ENCODE data around the gene DUS1L.

DUS1L gene

DNA sequence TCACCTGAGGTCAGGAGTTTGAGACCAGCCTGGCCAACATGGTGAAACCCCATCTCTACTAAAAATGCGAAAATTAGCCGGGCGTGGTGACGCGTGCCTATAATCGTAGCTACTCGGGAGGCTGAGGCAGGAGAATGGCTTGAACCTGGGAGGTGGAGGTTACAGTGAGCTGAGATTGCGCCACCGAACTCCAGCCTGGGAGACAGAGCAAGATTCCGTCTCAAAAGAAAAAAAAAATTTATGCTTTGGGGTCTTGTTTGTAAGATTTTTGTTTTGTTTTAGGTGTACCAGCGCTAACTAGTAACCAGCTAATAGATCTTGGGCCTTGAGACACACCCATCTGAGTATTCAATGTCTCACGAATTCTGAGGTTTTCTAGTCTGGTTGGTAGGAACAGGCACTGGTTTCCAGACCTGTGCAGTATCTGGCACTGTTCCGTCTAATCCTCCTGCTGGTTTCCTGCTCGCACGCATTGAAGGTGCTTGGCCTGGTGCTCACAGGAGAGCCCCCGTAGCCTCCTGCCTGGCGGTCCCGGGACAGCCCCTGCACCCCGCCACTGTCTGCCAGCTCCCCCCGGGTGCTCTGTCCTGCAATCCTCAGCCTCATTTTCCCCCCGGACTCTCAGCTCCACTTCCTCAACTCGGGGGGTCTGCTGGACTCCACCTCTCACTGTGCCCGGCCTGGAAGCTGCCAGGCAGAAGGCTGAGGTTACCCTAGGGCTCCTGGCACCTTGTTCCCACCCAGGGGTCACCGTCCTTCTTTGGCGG is 10.6 kb upstream of the DUS1L start:
- no peak for DNase-seq

GRCh38 chr17:82073446-82073845 is 7.8 kb upstream of the DUS1L start:
- no peak for DNase-seq

DNA sequence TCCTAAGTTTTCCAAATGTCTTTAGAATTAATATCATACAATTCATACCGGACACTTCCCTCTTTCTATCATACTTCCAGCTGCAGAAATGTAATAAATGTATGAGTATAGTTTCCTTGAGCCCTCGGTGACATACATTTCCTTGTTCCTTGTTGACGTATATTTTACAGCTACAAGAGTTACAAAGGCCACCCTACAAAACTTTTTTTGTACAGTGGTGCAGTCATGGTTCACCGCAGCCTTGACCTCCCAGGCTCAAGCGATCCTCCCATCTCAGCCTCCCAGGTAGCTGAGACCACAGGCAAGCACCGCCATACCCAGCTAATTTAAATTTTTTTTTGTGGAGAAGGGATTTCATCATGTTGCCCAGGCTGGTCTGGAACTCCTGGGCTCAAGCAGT is 7.2 kb upstream of the DUS1L start:
- DNase-seq = no peak

DNA sequence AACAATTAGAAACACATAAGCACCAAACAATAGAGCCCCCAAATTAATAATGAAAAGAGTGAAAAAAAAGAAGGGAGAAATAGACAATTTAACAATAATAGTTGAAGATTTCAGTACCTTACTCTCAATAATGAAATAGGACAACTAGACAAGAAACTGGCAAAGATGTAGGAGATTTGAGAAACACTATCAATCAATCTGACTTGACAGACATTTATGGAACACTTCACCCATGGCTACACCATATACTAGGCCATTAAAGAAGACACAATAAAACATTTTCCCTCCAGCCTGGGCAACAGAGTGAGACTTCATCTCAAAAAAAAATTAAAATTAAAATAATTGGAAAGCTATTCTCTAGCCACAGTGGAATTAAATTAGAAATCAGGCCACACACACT is 5.0 kb upstream of the DUS1L start:
- no peak for DNase-seq

DNA sequence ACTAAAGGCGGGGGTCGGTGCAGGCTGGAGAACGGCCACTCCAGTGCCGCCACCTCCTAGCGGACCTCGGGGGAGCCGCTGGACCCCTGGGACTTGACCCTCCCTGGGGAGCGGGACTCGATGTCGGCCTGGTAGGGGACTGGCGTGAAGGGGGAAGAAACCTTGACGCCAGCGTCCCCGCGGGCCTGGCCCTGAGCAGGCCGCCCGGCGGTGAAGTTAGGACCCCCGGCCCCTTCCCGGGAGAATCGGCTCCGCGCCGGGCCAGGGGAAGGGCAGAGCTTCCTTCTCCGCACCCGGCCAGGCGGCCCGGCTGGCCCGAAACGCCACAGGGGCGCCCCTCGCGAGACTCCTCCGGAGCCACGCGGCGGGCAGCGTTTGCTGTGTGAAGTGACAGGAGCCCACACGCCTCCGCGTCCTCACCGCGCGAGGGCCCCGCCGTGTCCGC is 389 bp downstream of the DUS1L start:
- no peak for DNase-seq

DNA sequence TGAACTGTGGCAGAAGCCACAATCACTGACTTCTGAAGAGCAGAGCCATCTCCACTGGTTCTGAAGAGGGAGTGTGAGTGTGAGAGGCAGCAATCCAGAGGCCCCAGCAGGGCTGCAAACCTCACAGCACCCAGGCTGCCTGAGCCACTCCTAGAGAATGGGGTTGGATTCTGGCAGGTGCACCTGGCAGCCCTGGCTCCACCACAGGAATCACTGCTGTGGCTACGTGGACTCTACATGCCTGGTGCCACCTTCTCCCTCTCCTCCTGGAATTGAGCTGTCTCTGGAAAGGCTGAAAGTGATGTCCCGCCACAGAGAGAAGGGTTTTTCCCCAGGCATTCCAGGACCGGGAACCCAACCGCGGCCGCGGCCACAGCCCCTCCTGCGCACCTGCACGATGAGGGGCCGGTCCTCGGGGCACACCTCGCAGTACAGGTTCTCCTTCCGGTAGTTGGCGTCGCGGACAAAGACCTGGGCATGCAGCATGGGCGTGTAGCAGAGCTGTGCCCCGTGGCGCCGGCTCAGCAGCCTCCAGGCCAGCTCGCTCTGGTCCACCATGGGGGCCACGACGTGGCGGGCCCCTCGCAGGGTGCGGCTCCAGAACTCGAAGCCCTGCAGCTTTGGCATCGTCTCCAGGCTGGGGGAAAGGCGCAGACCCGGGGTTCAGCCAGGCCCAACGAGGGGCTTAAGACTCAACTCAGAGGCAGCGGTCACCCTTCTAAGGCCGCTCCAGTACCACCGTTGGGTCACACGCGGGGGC is 991 bp downstream of the DUS1L start:
- DNase-seq = no peak

DNA sequence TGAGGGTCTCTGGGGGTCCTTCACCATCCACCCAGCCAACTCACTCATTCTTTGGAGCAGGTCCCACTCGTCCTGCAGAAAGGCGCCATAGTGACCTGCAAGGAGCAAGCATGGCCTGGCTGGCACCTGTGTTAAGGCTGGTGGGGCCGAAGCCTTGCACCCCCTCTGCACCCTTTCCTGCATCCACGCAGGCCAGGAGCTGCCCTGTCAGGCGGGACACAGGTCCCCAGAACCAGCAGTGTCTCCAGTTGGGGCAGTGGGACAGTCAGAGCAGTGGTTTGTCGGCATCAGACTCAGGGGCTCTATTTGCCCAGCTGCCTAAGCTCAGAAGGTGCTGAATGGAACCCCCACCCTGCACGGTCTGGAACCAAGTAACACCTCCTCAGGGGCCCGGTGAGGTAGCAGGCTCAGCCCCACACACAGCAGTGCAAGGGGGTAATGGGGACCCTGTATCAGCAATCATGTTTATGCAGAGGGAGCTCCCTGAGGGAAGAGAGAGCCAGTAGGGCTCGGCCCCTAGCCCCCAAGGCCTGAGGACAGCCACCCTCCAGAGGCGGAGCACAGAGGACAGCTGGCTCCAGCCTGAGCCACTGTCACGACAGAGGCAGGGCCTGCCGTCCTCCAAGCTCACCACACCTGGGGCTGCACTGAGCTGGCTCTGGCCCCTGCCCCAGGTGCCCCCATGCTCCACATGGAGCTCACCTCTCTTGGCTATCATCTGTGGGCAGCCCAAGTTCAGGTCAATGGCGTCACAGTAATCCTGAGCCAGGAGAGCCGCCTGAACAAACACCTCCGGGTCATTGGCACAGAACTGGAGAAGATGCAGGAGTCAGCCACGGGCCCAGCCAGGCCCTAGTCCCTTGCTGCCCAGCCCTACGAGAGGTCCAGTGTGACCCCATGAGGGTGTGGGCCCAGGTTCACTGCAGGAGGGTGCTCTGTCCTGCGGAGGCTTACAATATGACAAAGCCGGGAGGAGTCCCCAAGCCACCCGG is 1.9 kb downstream of the DUS1L start:
- DNase-seq = no peak

DNA sequence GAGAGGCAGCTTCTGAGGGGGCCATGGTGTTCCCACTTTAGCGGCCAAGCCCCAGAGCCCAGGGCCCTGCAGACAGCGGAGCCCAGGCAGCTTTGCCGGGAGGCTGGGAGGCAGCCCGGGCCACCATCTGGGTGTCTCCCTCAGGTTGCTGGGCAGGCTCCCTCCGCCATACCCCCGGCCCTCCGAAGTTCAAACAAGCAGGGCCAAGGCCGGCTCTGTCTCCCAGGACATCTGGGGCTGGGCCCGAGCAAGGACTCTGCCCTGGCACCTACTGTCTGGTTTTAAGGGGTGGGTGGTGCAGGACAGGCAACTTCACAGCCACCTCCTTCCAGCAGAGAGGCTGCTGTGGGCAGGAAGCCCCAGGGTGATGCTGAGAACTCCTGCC is 2.6 kb downstream of the DUS1L start:
- no peak for DNase-seq

DNA sequence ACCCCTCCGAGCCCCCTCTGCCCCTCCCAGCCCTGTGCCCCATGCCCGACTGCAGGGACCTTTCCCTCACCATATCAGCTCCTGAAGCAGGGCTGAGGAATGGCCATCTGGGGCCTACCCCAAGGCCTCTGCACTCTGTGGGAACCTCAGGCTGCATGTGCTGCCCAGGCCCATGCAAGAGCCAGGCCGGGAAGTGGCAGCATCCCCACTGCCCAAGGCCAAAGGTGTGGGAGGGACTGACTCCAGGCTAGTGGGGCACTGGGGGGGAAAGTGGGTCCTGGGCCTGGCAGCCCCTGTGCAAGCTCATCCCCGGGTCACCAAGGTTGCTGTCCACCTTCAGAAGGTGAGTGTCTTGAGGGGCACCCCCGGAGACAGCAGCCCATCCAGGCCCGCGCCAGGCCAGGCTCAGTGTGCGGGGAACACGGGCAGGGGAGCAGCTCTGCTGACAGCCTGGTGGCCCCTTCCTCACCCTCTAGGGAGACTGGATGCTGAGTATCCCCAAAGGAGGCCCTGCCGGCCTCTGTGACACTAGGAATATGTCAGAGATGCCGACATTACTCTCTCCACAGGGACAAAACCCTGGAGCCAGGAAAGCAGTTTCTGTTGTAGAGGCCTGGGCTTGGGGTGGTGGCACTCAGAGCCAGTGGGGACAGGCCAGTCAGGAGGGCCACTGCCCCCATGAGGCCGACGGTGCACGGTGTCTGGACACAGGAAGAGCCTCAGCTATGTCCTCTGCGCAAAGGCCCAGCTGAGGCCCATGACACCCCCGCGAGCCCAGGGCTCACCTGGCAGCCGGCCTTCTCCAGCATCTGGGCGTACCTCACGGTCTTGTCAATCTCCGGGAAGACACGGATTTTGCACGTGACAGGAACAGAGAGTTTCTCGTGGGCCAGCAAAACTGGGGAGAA is 3.3 kb downstream of the DUS1L start:
- DNase-seq = no peak

- DNase-seq = no peak
These were observed 4.3 kb downstream of the DUS1L start for GRCh38 chr17:82061047-82061925.

DNA sequence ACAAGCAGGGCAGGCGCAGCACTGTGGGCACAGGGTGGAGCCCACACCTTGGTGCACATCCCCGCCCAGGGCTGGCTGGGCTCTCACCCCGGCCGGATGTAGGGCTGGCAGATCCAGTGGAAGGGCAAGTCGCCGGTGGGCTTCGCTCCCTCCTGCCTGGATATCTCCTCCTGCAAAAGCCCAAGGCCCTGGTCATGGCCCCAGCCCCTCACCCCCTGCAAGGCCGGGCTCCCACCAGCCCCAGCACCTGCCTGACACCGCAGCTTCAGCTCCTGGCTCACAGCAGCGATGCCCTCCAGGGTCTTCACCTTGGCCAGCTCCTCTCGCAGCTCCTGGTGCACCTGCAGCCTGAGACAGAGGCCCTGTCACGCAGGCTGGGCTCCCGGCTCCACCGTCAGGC is 5.0 kb downstream of the DUS1L start:
- no peak for DNase-seq

- no peak for DNase-seq
These were observed 5.6 kb downstream of the DUS1L start for GRCh38 chr17:82060001-82060380.

DNA sequence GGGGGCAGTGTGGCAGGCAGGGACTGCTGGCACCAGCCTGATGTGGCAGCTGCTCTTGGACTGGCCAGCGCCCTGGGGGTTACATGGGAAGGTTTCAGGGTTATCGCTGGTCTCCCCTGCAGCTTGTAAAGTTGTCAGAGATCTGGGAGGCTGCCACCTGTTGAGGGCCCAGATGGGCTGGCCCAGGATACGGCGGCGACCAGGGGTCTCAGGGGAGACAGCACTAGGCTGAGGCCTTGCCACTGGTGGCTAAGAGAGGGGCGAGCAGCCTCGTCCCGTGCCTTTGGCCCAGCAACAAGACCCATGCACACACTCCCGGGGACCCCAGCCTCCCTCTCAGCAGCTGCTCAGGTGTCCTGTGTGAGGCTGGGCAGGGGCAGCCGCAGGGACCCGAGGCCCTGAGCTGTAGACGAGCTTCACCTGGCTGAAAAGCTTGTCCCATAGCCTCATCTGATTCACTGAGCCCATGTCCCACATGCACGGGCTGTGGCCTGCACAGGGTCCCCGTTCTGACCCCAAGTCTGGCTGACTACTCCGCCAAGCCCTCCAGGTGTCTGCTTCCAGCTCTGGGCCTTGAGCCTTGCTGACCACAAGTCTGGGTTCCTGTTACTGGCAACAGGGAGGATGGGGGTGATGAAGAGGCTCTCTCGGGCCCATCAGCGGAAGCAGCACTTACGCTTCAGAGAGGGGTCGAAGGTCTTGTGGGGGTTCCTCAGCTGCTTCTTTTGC is 6.2 kb downstream of the DUS1L start:
- no peak for DNase-seq

DNA sequence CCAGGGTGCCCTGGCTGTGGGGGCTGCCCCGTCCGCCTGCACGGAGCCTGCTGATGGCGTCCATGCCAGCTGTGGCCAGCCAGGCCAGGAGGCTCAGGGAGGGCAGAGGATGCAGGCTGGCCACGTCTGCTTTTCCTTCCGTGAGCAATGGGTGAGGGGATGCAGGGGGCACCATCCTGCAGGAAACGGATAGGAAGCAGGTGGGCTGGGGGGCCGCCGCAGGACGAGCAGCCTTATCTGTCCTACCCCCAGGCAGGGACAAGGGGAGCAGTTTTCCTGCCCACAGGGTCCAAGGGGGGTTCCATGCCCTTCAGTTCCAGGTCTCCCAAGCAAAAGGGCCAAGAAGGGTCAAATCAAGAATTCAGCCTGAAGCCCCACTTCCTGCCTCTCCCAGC is 6.8 kb downstream of the DUS1L start:
- no peak for DNase-seq

GRCh38 chr17:82058230-82058854 is 7.3 kb downstream of the DUS1L start:
- DNase-seq = no peak

GRCh38 chr17:82056729-82057621 is 8.6 kb downstream of the DUS1L start:
- DNase-seq = no peak

DNA sequence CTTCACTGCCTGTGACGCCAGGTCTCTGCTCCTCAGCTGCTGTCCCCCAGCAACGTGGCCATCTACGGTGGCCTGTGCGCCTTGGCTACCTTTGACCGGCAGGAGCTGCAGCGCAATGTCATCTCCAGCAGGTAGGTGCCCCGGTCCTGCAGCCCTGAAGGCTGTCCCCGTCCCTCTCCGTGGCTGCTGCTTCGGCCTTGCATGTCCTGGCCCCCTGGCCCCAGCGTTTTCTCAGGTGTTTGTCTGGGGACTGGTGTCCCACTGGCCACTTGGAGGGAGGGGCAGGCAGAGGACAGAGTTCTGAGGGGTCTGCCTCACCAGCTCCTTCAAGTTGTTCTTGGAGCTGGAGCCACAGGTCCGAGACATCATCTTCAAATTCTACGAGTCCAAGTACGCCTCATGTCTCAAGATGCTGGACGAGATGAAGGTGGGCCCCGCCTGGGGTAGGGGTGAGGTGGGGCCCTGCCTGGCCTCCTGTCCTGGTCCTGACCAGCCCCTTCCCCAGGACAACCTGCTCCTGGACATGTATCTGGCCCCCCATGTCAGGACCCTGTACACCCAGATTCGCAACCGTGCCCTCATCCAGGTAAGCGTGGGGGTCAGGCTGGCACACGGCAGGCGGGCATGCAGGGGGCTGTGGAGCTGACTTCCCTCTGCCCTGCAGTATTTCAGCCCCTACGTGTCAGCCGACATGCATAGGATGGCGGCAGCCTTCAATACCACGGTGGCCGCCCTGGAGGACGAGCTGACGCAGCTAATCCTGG is 9.5 kb downstream of the DUS1L start:
- DNase-seq = no peak

Data from NCI-H1092 treated with DMSO at 0.1 percent for 48 hours (cell line).